Upper lobe of left lung (tissue), 6 donors: ENCODE results near the gene CARD19. TPM values are rescaled to one million over a fixed set of nuclear protein-coding genes. Genes with fewer than 3 reads are reported as not detected.
A peak's percentile ranks its signal among the peaks of the same experiment; 100 is the strongest.

Source experiments
- ATAC-seq, 2 donors: fragments of 200-7000 bp; cut with Tn5 transposase; one replicate each; pipeline ENCODE4 v1.9.1; 2022; ENCODE audit warnings: mild to moderate bottlenecking in 2 of 2, moderate library complexity in 2 of 2; ENCODE audit not compliant: low FRiP score in 2 of 2
- DNase-seq, 2 donors: peaks; one replicate each; pipeline ENCODE4 v3.0.0-alpha.2; 2019 to 2020
- H3K27ac ChIP-seq, 4 donors: fragments of 200-600 bp; sonication (generic); one replicate each; pipeline ENCODE4 v1.5.1; 2016 to 2019
- H3K27me3 ChIP-seq, 4 donors: fragments of 200-600 bp; sonication (generic); one replicate each; pipeline ENCODE4 v1.5.1; 2017 to 2019
- H3K36me3 ChIP-seq, 4 donors: fragments of 200-600 bp; sonication (generic); one replicate each; pipeline ENCODE4 v1.5.1; 2016 to 2019
- H3K4me1 ChIP-seq, 4 donors: fragments of 200-600 bp; sonication (generic); one replicate each; pipeline ENCODE4 v1.5.1; 2018 to 2019
- H3K4me3 ChIP-seq, 4 donors: fragments of 200-600 bp; sonication (generic); one replicate each; pipeline ENCODE4 v1.5.1; 2017 to 2019; ENCODE audit warnings: mild to moderate bottlenecking in 2 of 4, moderate library complexity in 1 of 4
- H3K9me3 ChIP-seq, 4 donors: fragments of 200-600 bp; sonication (generic); one replicate each; pipeline ENCODE4 v1.5.1; 2018 to 2019
- CTCF ChIP-seq, 6 experiments: fragments of 450-650 bp in 4 of 6; fragments of 200-600 bp in 2 of 6; sonication (generic) in 2 of 6; IDR thresholded peaks; one replicate each; pipeline ENCODE4 v1.5.1; 2016 to 2019; ENCODE audit warnings: antibody characterized with exemption in 6 of 6
- EP300 ChIP-seq, 4 donors: sonication (generic); formaldehyde crosslinking; IDR thresholded peaks; one replicate each; pipeline ENCODE4 v1.5.1; 2017; ENCODE audit warnings: antibody characterized with exemption in 4 of 4, control low read depth in 2 of 4
- POLR2A ChIP-seq, 4 donors: fragments of 450-650 bp; IDR thresholded peaks; one replicate each; pipeline ENCODE4 v1.5.1; 2016 to 2017; ENCODE audit warnings: antibody characterized with exemption in 4 of 4, mild to moderate bottlenecking in 2 of 4
- POLR2AphosphoS5 ChIP-seq, 2 donors: sonication (generic); formaldehyde crosslinking; IDR thresholded peaks; one replicate each; pipeline ENCODE4 v1.5.1; 2017; ENCODE audit warnings: antibody characterized with exemption in 2 of 2
- WGBS, 2 donors: methylation state at CpG; one replicate each; pipeline ENCODE4 v1.1.5; 2017 to 2018; 5-methylcytosine and 5-hydroxymethylcytosine counted together
- total RNA-seq, 6 donors: library from RNA; depleted of rRNA in 4 of 6; stranded (reverse); fragments of >200 nt in 4 of 6; gene quantifications; one replicate each; pipeline versions ENCODE4 v1.1.0 to v1.2.1, GENCODE V29; 2016 to 2021
- donor health status: DM: no; HTN: no; CAD: no; lungs with moderate emphysema.
- donor health status: DM: no; HTN: yes; CAD: no; lungs with severe emphysema.

CARD19 gene
- total RNA-seq, 6 donors from 2014 or later: 34.7 to 92.3 (median 41.7) TPM

DNA sequence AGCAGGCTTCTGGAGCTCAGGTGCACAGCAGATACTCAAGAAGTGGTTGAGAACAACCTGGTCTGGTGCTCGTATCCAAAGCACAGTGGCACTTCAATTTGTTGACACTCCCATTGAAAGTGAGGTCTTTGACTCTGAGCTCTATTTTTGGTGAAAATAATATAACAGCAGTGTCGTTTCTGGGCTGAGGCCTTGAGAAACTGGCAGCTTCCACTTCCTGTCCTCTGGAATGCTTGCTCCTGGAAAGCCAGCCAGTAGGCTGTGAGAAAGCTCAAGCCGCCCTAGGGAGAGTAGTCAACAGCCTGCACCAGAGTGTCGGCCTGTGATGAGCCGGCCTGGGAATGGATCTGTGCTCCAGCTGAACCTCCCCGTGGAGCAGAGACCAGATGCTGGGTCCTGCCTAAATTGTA is 44.3 kb upstream of the CARD19 start:
- 34% methylated on average over 4 to 6 of the region's 6 CpGs for WGBS, 2 donors
- Histone ChIP-seq H3K9me3 (no peaks in the 10 kb centered on the region), H3K27me3 (no peaks in the 10 kb centered on the region), H3K4me1 (peaks cover 12 to 30% (median 23%) of the 10 kb centered on the region in 4 donors), H3K36me3 (no peaks in the 10 kb centered on the region), H3K27ac (peak overlapping the region; percentile 51 to 86 (median 67)), H3K4me3 (no peak overlapping the region)
- no peak for TF ChIP-seq CTCF (IDR thresholded peaks at IDR 0.05)
- TF ChIP-seq POLR2A (IDR thresholded peaks at IDR 0.05): peak in 1 of 4 donors; percentile 29
- TF ChIP-seq POLR2AphosphoS5 (IDR thresholded peaks at IDR 0.05): peak in 1 of 2 donors; percentile 25
- TF ChIP-seq EP300 (IDR thresholded peaks at IDR 0.05): peak in 2 of 4 donors; percentile 4 to 58
- ATAC-seq (peak; percentile 53 to 81), DNase-seq (peak in 1 of 2 donors; percentile 70)

DNA sequence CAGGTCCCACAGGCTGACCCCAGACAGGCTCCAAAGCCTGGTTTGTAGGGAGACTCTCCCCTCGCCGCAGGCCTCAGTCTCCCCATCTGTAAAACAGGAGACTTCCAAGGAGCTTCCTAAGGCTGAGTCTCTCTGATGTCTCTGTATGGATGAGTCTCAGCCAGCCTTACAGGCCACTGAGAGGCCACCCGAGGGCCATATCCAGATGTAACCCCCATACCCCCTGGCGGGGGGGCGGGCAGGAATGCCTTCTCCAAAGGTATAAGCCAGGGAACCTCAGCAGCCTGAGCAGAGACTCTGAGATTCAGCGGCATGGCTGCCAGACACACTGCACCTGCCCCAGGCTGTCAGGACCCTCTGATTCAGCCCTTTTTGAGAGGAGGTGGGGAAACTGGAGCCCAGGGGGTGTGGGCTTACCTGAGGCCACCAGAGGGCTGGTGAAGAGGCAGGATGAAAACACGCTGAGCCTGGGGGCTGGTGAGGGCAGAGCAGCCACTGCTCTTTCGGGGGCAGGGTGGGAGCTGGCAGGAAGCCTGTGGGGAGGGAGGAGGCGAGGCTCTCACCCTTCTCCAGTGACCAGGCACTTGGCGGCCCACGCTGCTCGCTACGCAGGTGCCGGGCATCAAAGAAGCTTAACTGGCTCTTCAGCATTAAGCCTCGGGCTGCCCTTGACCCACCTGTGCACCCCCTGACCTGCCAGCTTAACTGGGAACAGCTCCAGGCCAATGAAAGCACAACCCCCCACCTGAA is 43.1 kb upstream of the CARD19 start:
- Histone ChIP-seq H3K9me3 (no peaks in the 10 kb centered on the region), H3K27ac (peak overlapping the region in 3 of 4 donors; percentile 46 to 86 (median 62)), H3K27me3 (no peaks in the 10 kb centered on the region), H3K36me3 (no peaks in the 10 kb centered on the region), H3K4me3 (no peak overlapping the region), H3K4me1 (peaks cover 12 to 30% (median 23%) of the 10 kb centered on the region in 4 donors)
- 64 to 71% methylated on average over 13 to 15 of the region's 15 CpGs for WGBS, 2 donors
- DNase-seq: peak in 1 of 2 donors; percentile 57
- ATAC-seq: no peak
- TF ChIP-seq EP300 (IDR thresholded peaks at IDR 0.05): no peak
- TF ChIP-seq POLR2A (IDR thresholded peaks at IDR 0.05): no peak
- no peak for TF ChIP-seq POLR2AphosphoS5 (IDR thresholded peaks at IDR 0.05)
- no peak for TF ChIP-seq CTCF (IDR thresholded peaks at IDR 0.05)

- Histone ChIP-seq H3K9me3 (no peaks in the 10 kb centered on the region), H3K36me3 (no peaks in the 10 kb centered on the region), H3K4me3 (no peak overlapping the region), H3K27me3 (no peaks in the 10 kb centered on the region), H3K27ac (no peak overlapping the region), H3K4me1 (peaks cover 20 to 38% (median 31%) of the 10 kb centered on the region in 4 donors)
- ATAC-seq (no peak), DNase-seq (no peak)
- WGBS, 2 donors: 87% methylated on average over 5 of the region's 5 CpGs
- TF ChIP-seq POLR2A (IDR thresholded peaks at IDR 0.05) (no peak), POLR2AphosphoS5 (IDR thresholded peaks at IDR 0.05) (no peak), CTCF (IDR thresholded peaks at IDR 0.05) (no peak), EP300 (IDR thresholded peaks at IDR 0.05) (no peak)
Observed at GRCh38 chr9:93053781-93054331, 42.2 kb upstream of the CARD19 start.

- H3K36me3 ChIP-seq: no peaks in the 10 kb centered on the region
- H3K27me3 ChIP-seq: no peaks in the 10 kb centered on the region
- ATAC-seq: peak in 1 of 2 donors; percentile 32
- no peaks in the 10 kb centered on the region for H3K9me3 ChIP-seq
- no peak for DNase-seq
- H3K4me1 ChIP-seq: peaks cover 28 to 48% (median 42%) of the 10 kb centered on the region in 4 donors
- TF ChIP-seq CTCF (IDR thresholded peaks at IDR 0.05) (no peak), POLR2AphosphoS5 (IDR thresholded peaks at IDR 0.05) (no peak), POLR2A (IDR thresholded peaks at IDR 0.05) (no peak), EP300 (IDR thresholded peaks at IDR 0.05) (no peak)
- H3K27ac ChIP-seq: no peak overlapping the region
- WGBS, 2 donors: 76 to 83% methylated on average over 9 to 11 of the region's 11 CpGs
- no peak overlapping the region for H3K4me3 ChIP-seq
Observed at GRCh38 chr9:93054758-93055704, 41.0 kb upstream of the CARD19 start.
